Activated CD4-positive, CD25-positive, alpha-beta regulatory T cell treated with anti-CD3 and anti-CD28 coated beads, Interleukin-2, amount 50 U/mL, for 72 hours (primary cell): ENCODE measurements around the gene PTPN3.
"Not testable (repeated sequence)": the region's sequence is repeated elsewhere in the genome, so short reads cannot be mapped to it uniquely, and the experiment has no call there.

Experiments used
- DNase-seq: peaks from one replicate; pipeline ENCODE4 v3.0.0; 2021

PTPN3 gene

GRCh38 chr9:109498195-109499092, at the start of gene PTPN3:
TSS of gene PTPN3 (minus strand) at chr9:109498307. CDS start at chr9:109463434, 34,873 bp downstream.
- DNase-seq = no peak

DNA sequence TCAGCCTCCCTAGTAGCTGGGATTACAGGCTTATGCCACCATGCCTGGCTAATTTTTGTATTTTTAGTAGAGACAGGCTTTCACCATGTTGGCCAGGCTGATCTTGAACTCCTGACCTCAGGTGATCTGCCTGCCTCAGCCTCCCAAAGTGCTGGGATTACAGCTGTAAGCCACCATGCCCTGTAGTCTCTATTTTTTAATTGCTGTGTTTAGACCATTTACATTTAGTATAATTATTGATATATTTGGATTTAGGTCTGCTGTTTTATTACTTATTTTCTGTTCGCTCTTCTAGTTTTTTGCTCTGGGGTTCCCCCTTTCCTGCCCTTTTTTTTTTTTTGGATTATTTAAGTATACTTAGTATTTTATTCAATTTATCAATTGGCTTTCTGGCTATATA, 46.8 kb upstream of the PTPN3 start:
- not testable (repeated sequence) for DNase-seq

DNA sequence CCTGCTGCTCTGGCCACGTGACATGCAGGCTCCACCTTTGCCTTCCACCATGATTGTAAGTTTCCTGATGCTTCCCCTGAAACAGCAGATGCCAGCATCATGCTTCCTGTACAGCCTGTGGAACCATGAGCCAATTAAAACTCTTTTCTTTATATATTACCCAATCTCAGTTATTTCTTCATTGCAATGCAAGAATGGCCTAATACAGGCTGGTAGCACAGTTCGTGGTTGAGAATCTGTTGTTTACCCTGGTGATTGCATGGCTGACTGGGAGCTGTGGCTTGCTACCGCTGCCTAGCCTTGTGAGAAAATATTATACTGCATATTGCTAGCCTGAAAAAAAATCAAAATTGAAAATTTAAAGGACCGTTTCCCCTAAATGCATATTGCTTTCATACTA, 44.8 kb upstream of the PTPN3 start:
- no peak for DNase-seq

DNA sequence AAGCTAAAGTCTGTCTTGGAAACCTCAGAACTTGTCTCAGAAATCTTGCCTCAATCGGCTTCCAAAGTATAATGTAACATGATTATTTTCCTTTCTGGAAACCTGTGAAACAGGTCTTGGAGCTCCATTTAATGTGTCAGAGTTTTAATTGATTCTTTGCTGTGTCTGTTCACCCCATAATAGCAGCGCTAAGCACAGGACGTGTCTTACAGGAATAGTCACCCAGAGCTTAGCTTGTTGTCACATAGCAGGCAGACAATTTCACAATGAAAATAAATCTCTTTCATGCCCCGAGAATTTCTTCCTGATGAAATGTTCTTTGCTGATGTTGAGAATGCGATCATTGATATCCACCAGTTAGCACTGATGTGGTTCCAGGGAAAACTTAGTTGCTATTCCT, 40.2 kb upstream of the PTPN3 start:
- no peak for DNase-seq

DNA sequence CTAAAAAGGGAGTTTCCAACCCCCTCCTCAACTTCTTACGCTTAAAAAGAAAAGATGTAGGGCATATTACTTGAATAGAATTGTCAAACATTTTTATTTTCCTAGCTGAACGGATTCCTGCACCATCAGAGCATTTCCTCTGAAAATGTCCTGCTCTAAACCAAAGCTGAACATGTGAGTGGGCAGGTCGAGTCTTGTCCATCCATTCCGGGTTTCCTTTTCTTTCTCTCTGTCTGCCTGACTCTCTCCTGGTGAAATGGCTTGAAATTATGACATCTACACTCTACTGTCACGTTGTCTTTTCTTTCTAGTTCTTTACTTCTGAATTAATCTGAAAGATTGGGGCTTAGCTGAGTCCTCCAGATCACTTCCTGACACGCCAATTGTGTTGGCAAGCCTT, 39.2 kb upstream of the PTPN3 start:
- DNase-seq = no peak

DNA sequence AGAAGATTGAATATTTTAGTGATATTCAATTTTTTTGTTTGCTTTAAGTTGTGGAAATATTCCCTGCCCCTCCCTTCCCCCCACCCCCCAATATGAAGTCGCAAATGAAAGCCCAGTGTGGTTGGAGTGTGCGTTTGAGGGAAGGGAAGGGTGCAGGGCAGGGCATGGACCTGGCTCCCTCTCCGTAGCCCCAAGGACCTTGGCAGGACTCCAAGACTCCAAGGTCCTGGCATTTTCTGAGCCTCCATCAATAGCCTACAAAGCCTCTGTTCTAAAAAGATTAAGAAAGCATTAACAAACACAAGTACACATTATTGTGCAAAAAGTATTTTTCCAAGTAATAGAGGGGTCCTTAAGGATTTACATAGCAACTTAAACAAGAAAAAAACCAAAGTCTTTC, 38.8 kb upstream of the PTPN3 start:
- no peak for DNase-seq

GRCh38 chr9:109535365-109535764, 37.3 kb upstream of the PTPN3 start:
- no peak for DNase-seq

- no peak for DNase-seq
These were observed 36.0 kb upstream of the PTPN3 start for GRCh38 chr9:109534151-109534550.

DNA sequence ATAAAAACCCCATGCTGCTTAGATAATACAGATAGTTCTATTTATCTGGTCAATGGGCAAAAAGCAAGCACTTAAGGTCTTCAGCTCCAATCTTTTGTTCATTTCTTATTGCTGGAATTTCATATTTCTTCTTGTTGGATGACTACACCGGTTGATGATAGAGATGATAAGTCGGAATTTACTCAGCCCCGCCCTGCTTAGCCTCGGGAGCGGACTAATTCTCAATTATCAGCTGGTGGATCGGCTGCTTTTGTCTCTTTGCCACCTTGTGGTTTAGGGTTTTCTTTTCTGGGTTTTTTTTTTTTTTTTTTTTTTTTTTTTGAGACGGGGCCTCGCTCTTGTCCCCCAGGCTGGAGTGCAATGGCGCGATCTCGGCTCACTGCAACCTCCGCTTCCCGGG, 34.5 kb upstream of the PTPN3 start:
- DNase-seq = not testable (repeated sequence)

DNA sequence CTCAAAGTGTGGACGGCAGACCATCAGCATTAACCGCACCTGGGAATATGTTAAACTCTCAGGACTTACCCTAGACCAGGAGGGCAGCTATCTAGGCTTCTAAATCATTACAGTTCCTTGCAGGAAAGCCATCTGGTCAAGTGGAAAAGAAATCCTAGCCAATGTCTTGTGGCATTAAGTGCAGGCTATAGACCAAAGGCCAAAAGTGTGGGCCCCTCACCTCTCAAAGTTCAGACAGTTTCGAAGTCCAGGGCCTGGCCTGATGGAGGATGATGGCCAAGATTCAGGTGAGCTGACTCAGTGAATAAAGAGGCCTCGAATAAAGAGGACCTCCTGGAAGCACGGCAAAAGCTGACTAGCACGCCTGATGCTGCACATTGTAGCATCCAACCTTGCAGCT, 24.0 kb upstream of the PTPN3 start:
- DNase-seq = no peak

GRCh38 chr9:109520475-109521132, 22.5 kb upstream of the PTPN3 start:
- DNase-seq = no peak

- no peak for DNase-seq
These were observed 21.3 kb upstream of the PTPN3 start for GRCh38 chr9:109519366-109519765.

GRCh38 chr9:109518621-109519335, 20.7 kb upstream of the PTPN3 start:
- DNase-seq = no peak

DNA sequence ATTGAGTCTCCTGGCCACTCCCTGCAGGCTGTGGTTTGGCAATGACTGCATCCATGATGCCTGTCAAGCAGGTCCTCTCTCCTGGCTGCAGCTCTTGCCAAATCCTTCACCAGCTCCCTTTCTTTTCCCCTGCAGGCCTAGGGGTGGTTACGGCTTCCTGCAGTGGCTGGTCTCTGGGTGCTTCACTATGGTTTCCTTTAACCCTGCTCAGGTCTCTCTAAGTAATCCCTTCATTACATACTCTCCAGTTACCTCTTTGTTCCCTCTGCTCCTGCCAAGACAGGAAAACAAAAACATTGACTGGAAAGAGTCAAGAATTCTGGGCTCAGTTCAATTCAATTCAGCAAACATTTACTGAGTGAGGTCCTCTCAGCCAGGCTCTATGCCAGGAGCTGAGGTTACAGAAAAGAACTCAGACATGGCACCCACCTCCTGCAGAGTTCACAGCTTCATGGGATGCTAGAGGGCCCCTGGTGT, 19.8 kb upstream of the PTPN3 start:
- no peak for DNase-seq

GRCh38 chr9:109513871-109514270, 15.8 kb upstream of the PTPN3 start:
- DNase-seq = no peak

DNA sequence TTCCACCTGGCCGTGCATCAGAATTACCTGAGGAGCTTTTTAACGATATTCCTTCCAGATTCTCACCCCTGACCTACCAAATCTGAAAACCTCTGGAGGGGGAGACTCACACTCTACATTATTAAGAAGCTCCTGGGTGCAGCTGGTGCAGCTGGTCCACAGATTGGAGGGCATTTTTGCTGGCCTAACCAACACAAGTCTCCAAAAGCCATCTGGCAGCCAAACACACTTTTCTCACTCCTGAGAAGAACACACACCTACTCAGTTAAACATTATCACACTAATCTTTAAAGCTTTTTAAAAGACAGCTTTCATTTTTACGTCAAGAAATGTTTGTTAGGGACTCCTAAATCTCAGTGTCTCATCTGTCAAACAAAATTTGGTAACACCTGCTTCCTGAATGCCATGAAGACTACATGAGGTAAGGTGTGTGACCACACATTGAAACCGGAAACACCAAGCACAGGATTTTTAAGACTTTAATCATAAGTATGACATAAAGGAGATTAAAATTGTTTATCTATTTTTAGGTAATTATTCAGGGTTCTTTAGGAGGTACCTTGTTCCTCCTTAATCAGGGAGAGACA, 14.2 kb upstream of the PTPN3 start:
- no peak for DNase-seq

DNA sequence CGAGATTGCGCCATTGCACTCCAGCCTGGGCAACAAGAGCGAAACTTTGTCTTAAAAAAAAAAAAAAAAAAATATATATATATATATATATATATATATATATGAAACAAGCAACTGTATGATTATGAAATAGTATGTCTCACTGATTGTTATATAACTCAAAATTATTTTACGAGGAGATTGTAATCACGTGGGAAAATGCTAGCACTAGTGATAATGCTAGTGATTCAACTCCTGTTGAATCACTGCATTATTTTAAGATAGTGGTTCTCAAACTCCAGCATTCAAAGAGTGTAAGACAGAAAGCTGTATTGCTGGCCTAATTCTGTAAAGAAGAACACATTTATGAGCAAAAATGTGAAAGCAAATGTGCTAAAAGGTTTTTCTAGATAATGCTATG, 12.4 kb upstream of the PTPN3 start:
- no peak for DNase-seq

DNA sequence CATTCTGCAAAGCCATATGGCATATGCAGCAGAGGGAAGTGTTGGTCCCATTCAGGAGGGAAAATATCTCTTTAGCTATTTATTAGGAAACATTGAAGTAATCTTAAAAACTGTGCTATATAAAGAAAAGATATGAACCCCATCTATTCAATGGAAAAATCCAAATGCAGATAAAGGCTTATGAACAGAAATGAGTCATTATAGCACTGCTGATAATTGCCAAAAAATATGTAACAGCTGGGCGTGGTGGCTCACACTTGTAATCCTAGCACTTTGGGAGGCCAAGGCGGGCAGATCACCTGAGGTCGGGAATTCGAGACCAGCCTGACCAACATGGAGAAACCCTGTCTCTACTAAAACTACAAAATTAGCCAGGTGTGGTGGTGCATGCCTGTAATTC, 11.9 kb upstream of the PTPN3 start:
- DNase-seq = not testable (repeated sequence)

GRCh38 chr9:109509611-109510010, 11.5 kb upstream of the PTPN3 start:
- DNase-seq = no peak

GRCh38 chr9:109507421-109507838, 9.3 kb upstream of the PTPN3 start:
- no peak for DNase-seq

DNA sequence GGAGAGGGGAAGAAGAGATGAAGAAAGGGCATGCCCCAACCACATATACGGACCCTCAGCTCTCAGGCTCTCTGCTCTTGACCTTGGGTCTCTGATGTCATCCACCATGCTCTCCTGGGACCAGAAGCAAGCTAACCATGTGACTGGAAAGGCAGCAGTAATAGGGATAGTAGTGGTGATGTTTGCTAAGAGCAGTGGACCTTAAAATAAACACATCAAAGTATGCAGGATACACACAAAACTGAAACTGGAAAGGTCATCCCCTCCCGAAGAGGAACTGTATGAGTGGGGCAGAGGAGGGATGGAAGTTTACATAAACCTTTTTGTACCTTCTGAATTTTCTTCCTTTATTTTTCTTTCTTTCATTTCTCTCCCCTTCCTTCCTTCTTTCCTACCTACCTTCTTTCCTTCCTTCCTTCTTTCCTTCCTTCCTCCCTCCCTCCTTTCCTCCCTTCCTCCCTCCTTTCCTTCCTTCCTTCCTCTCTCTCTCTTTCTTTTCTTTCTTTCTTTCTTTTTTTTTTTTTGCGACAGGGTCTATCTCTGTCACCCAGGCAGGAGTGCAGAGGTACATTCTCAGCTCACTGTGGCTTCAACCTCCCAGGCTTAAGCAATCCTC, 8.1 kb upstream of the PTPN3 start:
- DNase-seq = no peak

DNA sequence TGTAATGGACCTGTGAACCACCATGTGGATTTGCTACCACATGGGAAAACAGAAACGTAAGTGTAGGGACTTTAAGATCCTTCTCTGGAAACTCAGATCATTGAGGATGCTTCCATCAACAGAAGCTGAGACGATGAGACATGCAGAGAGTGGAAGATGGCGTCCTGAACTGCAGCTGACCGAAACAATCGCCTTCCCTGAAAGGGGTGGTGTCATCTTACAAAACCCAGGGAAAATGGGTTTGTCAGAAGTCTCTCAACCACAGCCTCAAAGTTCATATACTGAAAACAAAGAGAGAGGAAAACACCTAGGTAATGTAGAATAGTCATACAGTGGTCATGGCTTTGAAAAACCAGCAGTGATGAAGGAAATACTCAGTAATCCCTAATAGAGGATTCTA, 6.6 kb upstream of the PTPN3 start:
- DNase-seq = no peak
